GM20000 (cell line): ENCODE results near the gene ZKSCAN5.

Experiments
- DNase-seq: peaks from one replicate; pipeline ENCODE4 v3.0.0; 2012; ENCODE audit warnings: low spot score
- CTCF ChIP-seq: IDR thresholded peaks from 2 replicates; pipeline ENCODE4 v1.5.1; 2012; ENCODE audit warnings: mild to moderate bottlenecking, control low read depth; ENCODE audit errors: extremely low read depth, missing control alignments

The ZKSCAN5 gene

GRCh38 chr7:99478464-99479440 lies 25.7 kb upstream of the ZKSCAN5 start:
- DNase-seq, result no peak
- no peak for TF ChIP-seq CTCF

- no peak for DNase-seq
- no peak for TF ChIP-seq CTCF
Observed at GRCh38 chr7:99485094-99485493, 19.4 kb upstream of the ZKSCAN5 start.

GRCh38 chr7:99489235-99489634 lies 15.2 kb upstream of the ZKSCAN5 start:
- TF ChIP-seq CTCF, result no peak
- no peak for DNase-seq

- no peak for TF ChIP-seq CTCF
- no peak for DNase-seq
Observed at GRCh38 chr7:99490878-99491277, 13.6 kb upstream of the ZKSCAN5 start.

GRCh38 chr7:99493823-99494222 lies 10.6 kb upstream of the ZKSCAN5 start:
- no peak for DNase-seq
- no peak for TF ChIP-seq CTCF

GRCh38 chr7:99497766-99498545 lies 6.5 kb upstream of the ZKSCAN5 start:
- DNase-seq, result no peak

More at GRCh38 chr7:99497766-99498545, 6.5 kb upstream of the ZKSCAN5 start:
- no peak for TF ChIP-seq CTCF
